Fibroblast of skin of left quadriceps (primary cell): ENCODE measurements around the gene LRRC8D.
A peak's percentile ranks its signal among the peaks of the same experiment; 100 is the strongest.
"Not testable (repeated sequence)": the region's sequence is repeated elsewhere in the genome, so short reads cannot be mapped to it uniquely, and the experiment has no call there.

Experiments
- DNase-seq, 2 experiments: peaks; one replicate each; pipeline ENCODE4 v3.0.0-alpha.2; 2013; ENCODE audit warnings: low read depth in 2 of 2

The LRRC8D gene

DNA sequence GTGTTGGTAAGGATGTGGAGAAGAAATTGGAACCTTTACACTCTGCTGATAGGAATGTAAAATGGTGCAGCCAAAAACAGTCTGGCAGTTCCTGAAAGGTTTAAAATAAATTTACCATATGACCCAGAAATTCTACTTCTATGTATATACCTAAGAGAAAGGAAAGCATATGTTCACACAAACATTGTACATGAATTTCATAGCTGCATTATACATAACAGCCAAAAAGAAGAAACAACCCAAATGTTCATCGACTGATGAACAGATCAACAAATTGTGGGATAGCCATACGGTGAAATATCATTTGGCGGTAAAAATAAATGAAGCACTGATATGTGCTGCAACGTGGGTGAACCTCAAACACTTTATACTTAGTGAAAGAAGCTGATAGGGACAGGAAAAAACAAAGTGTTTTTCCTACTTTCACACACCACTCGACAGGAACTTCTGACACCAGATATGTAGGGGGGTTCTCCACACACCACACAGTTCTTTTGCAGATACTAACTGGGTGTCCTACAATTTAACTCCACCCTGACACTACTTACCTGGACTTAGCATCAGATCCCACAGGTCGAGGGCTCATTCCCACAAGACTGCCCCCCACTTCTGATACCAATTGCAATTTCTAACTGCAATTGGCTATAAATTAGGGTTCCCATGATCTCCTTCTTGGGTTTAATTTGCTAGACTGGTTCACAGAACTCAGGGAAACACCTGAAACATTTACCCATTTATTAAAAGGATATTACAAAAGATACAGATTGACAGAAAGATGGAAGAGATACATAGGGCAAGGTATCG is 138.2 kb downstream of the LRRC8D start:
- no peak for DNase-seq

DNA sequence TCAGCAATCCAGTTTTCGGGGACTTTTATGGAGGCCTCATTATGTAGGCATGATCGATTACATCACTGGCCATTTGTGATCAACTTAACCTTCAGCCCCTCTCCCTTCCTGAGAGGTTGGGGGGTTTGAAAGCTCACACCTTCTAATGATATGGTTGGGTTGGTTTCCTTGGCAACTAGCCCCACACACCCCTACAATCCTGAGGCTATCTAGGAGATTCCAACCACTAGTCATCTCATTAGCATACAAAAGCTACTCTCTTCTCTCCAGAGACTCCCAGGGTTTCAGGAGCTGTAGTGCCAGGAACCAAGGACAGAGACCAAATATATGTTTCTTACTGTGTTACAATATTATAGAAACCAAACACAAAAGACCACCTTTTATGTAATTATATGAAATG is 138.9 kb downstream of the LRRC8D start:
- no peak for DNase-seq

GRCh38 chr1:89962024-89962741 is 141.4 kb downstream of the LRRC8D start:
- no peak for DNase-seq

GRCh38 chr1:89962742-89963075 is 141.9 kb downstream of the LRRC8D start:
- DNase-seq: no peak

DNA sequence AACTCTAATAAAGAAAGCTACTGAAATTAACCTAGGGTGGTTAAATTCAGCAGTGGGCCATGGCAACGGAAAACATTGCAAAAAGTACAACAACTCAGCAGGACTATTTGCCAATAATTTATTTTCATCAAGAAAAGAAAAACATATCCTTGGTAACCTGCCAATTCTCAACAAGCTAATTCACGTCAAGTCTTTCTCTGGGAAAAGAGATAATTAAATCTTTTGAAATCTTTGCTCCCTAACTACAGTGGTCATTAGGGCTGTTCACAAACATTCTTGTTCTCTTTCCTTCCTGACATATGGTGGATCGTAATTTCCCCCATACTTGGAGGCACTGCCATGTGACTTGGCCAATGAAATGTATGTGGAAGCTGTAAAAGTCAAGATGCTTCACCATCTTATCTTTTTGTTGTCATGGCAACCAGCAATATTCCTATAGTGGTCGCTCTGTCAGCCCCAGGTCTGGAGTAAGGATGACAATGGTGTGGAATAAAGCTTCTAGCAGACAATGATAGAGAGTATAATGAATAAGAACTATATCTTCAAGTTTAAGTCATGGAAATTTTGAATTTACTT is 144.4 kb downstream of the LRRC8D start:
- no peak for DNase-seq

- DNase-seq: no peak
These were observed 145.8 kb downstream of the LRRC8D start for GRCh38 chr1:89966656-89967055.

GRCh38 chr1:89971600-89971999 is 150.8 kb downstream of the LRRC8D start:
- DNase-seq: no peak

DNA sequence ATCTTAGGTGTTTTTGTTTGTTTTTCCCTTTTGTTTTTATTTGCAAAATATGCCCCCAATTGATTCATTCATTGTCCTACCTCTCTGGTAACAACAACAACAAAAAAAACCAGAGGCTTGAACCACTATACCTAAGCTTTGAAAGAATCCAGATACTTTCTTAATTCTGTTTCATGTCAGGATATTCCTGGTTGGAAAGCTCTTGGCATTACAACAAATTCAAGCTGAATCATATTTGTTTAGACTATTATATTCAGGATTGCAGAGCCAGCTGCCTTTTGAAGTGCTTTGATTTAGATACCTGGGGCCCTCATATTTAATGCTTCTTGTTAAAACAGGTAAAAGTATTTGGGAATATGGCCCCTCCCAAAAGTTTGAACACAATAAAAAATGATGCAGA is 151.2 kb downstream of the LRRC8D start:
- no peak for DNase-seq

DNA sequence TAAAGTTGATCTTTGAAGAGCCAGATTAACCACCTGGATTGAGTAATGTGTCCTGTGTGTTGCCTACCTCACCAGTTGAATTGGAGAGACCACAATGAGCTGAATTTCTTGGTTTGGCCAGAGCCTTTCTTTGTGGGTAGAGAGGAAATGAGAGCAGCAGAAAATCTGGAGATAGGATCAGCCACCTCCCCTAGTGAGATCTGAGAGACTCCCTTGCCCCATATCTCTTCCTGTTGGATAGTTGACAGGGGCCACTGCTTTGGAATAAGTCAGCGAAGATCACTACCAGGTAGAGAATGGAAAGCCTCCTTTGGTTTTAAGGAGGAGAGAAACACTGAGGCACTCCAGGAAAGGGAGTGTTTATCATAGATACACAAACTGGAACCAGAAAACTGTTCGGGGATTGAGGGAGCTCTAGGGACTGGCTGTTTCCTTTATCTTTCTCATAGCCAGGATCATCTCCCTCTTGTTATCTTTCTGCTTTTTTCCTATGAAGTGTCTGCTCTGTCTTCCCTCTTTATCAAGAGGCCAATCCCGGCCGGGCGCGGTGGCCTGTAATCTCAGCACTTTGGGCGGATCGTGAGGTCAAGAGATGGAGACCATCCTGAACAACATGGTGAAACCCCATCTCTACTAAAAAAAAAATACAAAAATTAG is 152.8 kb downstream of the LRRC8D start:
- no peak for DNase-seq

GRCh38 chr1:89974256-89974655 is 153.4 kb downstream of the LRRC8D start:
- DNase-seq: no peak

DNA sequence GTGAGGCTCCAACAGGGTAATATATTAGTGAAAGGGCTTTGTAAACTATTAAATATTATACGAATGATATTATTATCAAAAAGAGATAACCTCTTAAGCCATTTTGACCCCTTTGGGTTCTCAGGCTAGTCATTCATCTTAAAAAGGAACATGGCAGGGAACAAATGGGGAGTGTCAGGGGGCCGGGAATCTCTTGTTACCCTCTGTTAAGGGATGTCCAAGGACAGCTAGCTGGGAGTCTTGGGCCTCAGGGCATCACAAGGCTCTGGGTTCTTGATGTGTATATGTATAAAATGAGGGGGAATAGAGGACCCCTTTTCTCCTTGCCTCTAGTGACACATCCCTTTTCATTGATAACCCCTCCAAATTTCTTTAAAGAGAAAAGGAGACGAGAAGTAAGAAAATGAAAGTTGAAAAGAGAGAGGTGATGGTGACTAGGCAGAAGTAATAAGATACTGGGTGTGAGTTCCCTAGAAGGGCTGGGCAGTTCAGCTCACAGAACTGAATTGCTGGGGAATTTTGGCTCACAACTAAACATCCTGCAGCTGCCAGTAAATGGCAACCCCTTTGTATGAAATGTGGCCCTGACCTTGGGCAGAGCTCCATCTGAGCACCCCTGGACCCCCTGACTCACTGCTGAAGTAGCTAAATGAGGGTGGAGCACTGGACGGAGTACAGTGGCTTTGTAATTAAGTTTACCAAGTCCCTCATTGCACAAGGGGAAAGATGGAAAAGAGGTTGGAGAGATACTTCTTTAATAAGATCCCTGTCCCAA is 154.1 kb downstream of the LRRC8D start:
- no peak for DNase-seq

DNA sequence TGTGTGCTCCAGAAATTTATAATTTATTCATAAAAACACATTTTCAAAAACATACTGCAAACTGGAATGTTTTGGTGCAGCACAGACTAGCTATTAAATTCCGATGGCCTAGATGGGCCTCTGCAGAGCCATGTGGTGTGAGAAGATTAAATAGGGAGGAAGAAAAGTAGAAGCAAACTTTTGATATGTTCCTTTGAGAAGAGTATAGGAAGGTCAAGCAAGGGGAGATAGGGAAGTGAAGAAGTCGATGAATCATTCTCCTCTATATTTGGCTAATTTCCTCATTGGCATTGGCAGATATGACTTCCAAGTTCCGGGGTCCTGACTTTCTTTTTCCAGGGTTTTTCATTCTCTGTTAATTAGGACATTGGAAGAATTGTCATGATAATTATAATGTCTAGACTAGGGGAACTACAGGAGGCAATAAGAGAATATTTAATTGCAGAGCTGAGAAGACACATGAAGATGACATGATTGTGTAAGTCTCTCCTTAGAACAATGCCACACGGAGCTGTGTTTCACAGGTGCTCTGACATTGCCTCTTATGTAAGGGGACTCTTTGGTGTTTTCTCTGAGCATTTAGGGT is 154.8 kb downstream of the LRRC8D start:
- DNase-seq: no peak

- peak; percentile 61 to 73 for DNase-seq
These were observed 157.9 kb downstream of the LRRC8D start for GRCh38 chr1:89978755-89979154.

- no peak for DNase-seq
These were observed 159.8 kb downstream of the LRRC8D start for GRCh38 chr1:89980605-89981004.

- not testable (repeated sequence) for DNase-seq
These were observed 162.0 kb downstream of the LRRC8D start for GRCh38 chr1:89982846-89983245.

GRCh38 chr1:89984564-89985116 is 163.8 kb downstream of the LRRC8D start:
- DNase-seq: not testable (repeated sequence)

DNA sequence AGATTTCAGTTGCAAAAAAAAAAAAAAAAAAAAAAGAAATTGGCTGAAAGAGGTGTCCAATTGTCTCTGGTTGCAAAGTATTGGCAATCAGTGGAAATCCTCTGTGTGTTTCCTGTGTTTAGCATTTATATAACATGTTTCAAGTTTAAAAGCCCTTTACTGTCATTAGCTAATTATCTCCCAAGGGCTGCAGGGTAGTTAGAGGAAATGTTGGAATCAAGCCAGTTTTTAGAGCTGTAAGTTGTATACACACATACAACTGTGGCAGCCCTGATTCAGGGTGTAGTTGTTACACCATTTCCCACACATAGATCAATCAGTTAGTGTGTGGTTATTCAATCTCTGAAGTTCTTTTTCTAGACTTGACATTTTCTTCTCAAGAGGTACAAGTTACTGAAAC is 165.2 kb downstream of the LRRC8D start:
- no peak for DNase-seq
